CD4-positive, alpha-beta memory T cell (primary cell): ENCODE measurements around the gene DEDD2. TPM values are rescaled to one million over a fixed set of nuclear protein-coding genes. Genes with fewer than 3 reads are reported as not detected.
"Not testable (repeated sequence)": the region's sequence is repeated elsewhere in the genome, so short reads cannot be mapped to it uniquely, and the experiment has no call there.

ENCODE experiments used
- CTCF ChIA-PET: fragments of 350-600 bp; sonication (Branson Sonifier 250); formaldehyde crosslinking; loops from one replicate; lab custom pipeline; 2021; ENCODE audit warnings: inconsistent platforms; ENCODE audit not compliant: partially characterized antibody; lab: Charles Lee
- POLR2A ChIA-PET: fragments of 350-600 bp; sonication (Branson Sonifier 250); formaldehyde crosslinking; loops from one replicate; lab custom pipeline; 2021; ENCODE audit not compliant: partially characterized antibody; lab: Charles Lee
- DNase-seq, 5 donors: peaks; one replicate each; pipeline versions ENCODE4 v3.0.0 to v3.0.0-alpha.2; 2020 to 2022; ENCODE audit warnings: mixed read lengths in 1 of 5
- H3K27ac ChIP-seq: one replicate; pipeline ENCODE4 v1.7.0; 2013; ENCODE audit warnings: low read depth, low read length
- H3K27me3 ChIP-seq: 2 replicates; pipeline ENCODE4 v1.7.0; 2013; ENCODE audit warnings: mild to moderate bottlenecking, low read length, moderate library complexity; ENCODE audit not compliant: insufficient read depth
- H3K36me3 ChIP-seq: 2 replicates; pipeline ENCODE4 v1.7.0; 2013; ENCODE audit warnings: mild to moderate bottlenecking, low read length, moderate library complexity; ENCODE audit not compliant: insufficient read depth
- H3K4me1 ChIP-seq: 2 replicates; pipeline ENCODE4 v1.7.0; 2013; ENCODE audit warnings: mild to moderate bottlenecking, low read length, moderate library complexity; ENCODE audit not compliant: insufficient read depth
- H3K4me3 ChIP-seq, 2 donors: one replicate each; pipeline ENCODE4 v1.7.0; 2013; ENCODE audit warnings: low read length in 2 of 2, mild to moderate bottlenecking in 1 of 2
- H3K9me3 ChIP-seq, 2 donors: one replicate each; pipeline ENCODE4 v1.7.0; 2013; ENCODE audit warnings: low read length in 2 of 2, control low read depth in 1 of 2; ENCODE audit not compliant: control insufficient read depth in 1 of 2
- H3K27ac Mint-ChIP-seq, 7 donors: one replicate each; pipeline ENCODE4 v1.8.0; 2020 to 2021; ENCODE audit warnings: mixed read lengths in 7 of 7, mild to moderate bottlenecking in 6 of 7, inconsistent platforms in 3 of 7, moderate library complexity in 3 of 7
- H3K27me3 Mint-ChIP-seq, 2 donors: one replicate each; pipeline ENCODE4 v1.8.0; 2020 to 2021; ENCODE audit warnings: mixed read lengths in 2 of 2
- H3K36me3 Mint-ChIP-seq, 2 donors: one replicate each; pipeline ENCODE4 v1.8.0; 2020 to 2021; ENCODE audit warnings: mixed read lengths in 2 of 2, inconsistent platforms in 1 of 2, mild to moderate bottlenecking in 1 of 2
- H3K4me1 Mint-ChIP-seq, 4 donors: one replicate each; pipeline ENCODE4 v1.8.0; 2020 to 2021; ENCODE audit warnings: mixed read lengths in 4 of 4, mild to moderate bottlenecking in 1 of 4
- H3K4me3 Mint-ChIP-seq, 8 donors: one replicate each; pipeline ENCODE4 v1.8.0; 2020 to 2021; ENCODE audit warnings: mixed read lengths in 8 of 8, mild to moderate bottlenecking in 7 of 8, moderate library complexity in 6 of 8, inconsistent platforms in 3 of 8
- H3K9me3 Mint-ChIP-seq, 8 donors: one replicate each; pipeline ENCODE4 v1.8.0; 2020 to 2021; ENCODE audit warnings: mixed read lengths in 8 of 8, mild to moderate bottlenecking in 5 of 8, inconsistent platforms in 3 of 8, moderate library complexity in 1 of 8
- intact Hi-C: fragments of 100-400 bp; cut with micrococcal nuclease; formaldehyde crosslinking; loops from one replicate; pipeline ENCODE4 v1.15.1; 2023
- polyA plus RNA-seq, 2 donors: library from polyadenylated mRNA; unstranded; fragments of 300-500 nt; fragmentation: Illumina TruSeq; gene quantifications; one replicate each; pipeline ENCODE4 v1.2.3, GENCODE V29; 2021
- total RNA-seq, 2 experiments: library from RNA; stranded (reverse); gene quantifications; one replicate each; pipeline ENCODE4 v1.2.3, GENCODE V29; 2021

The DEDD2 gene, protein sequence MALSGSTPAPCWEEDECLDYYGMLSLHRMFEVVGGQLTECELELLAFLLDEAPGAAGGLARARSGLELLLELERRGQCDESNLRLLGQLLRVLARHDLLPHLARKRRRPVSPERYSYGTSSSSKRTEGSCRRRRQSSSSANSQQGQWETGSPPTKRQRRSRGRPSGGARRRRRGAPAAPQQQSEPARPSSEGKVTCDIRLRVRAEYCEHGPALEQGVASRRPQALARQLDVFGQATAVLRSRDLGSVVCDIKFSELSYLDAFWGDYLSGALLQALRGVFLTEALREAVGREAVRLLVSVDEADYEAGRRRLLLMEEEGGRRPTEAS
- total RNA-seq = 10 to 100 TPM; 68.4 to 71.5 TPM
- polyA plus RNA-seq = 100 to 1,000 TPM; 141 to 162 TPM

DNA sequence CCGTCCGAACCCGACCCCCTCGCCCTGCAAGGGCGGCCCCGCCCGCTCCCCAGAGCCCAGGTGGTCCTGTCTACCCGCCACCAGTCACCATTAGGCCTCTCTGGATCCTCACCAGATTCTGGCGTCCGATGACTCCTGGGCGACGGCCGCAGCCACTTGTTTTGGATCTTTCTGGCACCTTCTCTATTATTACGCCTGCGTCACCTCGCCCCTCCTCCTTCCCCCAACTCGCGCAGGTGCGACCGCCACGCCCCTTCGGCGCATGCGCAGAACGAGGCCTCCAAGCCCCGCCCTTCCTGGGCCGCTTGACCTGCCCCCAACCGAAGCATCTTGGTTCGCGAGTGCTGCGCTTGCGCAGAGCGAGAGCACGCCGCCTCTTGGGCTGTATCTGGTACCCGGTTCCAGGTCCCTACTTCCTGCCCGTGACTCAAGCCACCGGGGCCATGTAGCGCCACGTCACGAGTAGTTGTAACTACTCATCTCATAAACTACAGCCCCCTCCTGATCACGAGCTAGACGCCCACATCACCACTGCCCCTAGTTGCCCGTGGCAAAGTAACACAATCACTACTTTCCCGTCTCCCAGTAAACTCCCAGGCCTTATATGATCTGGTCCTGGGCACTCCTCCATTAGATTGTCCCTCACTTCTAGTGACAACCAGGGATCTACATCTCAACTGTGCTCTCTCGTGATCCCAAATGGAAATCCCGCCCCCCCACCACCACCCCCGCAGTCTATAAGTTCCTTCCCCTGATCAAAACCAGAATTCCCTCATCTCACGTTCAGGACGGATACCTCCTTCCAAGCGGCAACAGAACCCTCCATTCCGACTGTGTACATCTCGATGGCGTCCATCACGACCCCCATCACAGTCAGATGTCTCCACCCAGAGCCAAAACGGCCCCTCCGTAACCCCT is at the start of gene DEDD2:
Gene DEDD2, minus strand, starts transcription at position 158 of the 918 bp plus-strand sequence. CDS start 670 bp downstream, outside the sequence.
- Mint-ChIP-seq H3K27ac (peak within 1 kb of the TSS; percentile 92 to 100 (median 98)), H3K4me3 (peak within 1 kb of the TSS; percentile 90 to 98 (median 94)), H3K36me3 (peaks cover 27 to 48% of the 10 kb centered on the region in 2 donors), H3K4me1 (peaks cover 53 to 84% (median 72%) of the 10 kb centered on the region in 4 donors), H3K9me3 (peaks cover 0 to 6% (median 0%) of the 10 kb centered on the region in 8 donors), H3K27me3 (no peaks in the 10 kb centered on the region)
- intact Hi-C loops = loop anchor here (1.0 kb wide), 6 partner anchors 18 to 142 kb away; partner anchors contain the start of genes ERF and POU2F2
- Histone ChIP-seq H3K27ac (peak within 1 kb of the TSS; percentile 90), H3K36me3 (peaks cover 24% of the 10 kb centered on the region), H3K4me3 (peak within 1 kb of the TSS; percentile 96 to 97), H3K27me3 (no peaks in the 10 kb centered on the region), H3K4me1 (peaks cover 68% of the 10 kb centered on the region), H3K9me3 (no peaks in the 10 kb centered on the region)
- POLR2A ChIA-PET = interaction anchor here (0.7 to 9.7 kb wide), 13 partner anchors 9 to 96 kb away, joined by 3 to 149 read pairs (median 6); partner anchors contain the start of gene GSK3A
- peak; percentile 99 to 100 (median 100) for DNase-seq
- CTCF ChIA-PET = interaction anchor here (0.7 to 2.6 kb wide), 4 partner anchors 14 to 85 kb away, joined by 3 to 17 read pairs (median 3); no protein-coding TSS in a partner anchor

GRCh38 chr19:42266928-42267603 is 49.6 kb upstream of the DEDD2 start:
- Mint-ChIP-seq H3K4me3 (peak overlapping the region in 2 of 8 donors; percentile 15 to 52), H3K4me1 (peaks cover 0 to 29% (median 26%) of the 10 kb centered on the region in 4 donors)
- H3K4me1 ChIP-seq = peaks cover 33% of the 10 kb centered on the region
- intact Hi-C loops = loop anchor here (5.0 kb wide), 1 partner anchor 155 kb away; no protein-coding TSS in a partner anchor
- not testable (repeated sequence) for H3K36me3 ChIP-seq, H3K9me3 ChIP-seq, H3K36me3 Mint-ChIP-seq, H3K9me3 Mint-ChIP-seq, H3K27ac Mint-ChIP-seq, H3K27me3 Mint-ChIP-seq, H3K4me3 ChIP-seq, H3K27me3 ChIP-seq
- peak overlapping the region; percentile 99 for H3K27ac ChIP-seq
- DNase-seq = peak in 1 of 5 donors; percentile 30
- ChIA-PET CTCF (interaction anchor here (0.6 to 0.8 kb wide), 2 partner anchors 12 to 29 kb away, joined by 3 read pairs; no protein-coding TSS in a partner anchor), POLR2A (interaction anchor here (0.9 to 8.1 kb wide), 4 partner anchors 11 to 24 kb away, joined by 3 to 131 read pairs (median 40); partner anchors contain the start of genes ERF and GSK3A)

DNA sequence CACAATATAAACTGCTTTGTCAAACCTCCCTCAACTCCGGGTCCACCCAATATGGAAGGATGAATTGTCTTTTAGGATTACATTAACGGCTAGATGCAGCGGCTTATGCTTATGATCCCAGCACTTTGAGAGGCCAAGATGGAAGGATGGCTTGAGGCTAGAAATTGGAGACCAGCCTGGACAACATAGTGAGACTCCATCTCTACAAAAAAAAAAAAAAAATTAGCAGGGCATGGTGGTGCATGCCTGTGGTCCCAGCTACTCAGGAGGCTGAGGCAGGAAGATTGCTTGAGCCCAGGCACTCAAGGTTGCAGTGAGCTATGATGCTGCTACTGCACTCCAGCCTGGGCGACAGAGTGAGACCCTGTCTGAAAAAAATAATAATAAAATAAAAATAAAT is 48.6 kb upstream of the DEDD2 start:
- H3K27me3 ChIP-seq, H3K27ac ChIP-seq, H3K9me3 Mint-ChIP-seq, H3K36me3 ChIP-seq, DNase-seq, H3K36me3 Mint-ChIP-seq, CTCF ChIA-PET, H3K9me3 ChIP-seq, H3K4me3 ChIP-seq, H3K27me3 Mint-ChIP-seq, H3K4me3 Mint-ChIP-seq: not testable (repeated sequence)
- Mint-ChIP-seq H3K4me1 (peaks cover 0 to 25% (median 19%) of the 10 kb centered on the region in 4 donors), H3K27ac (peak overlapping the region in 1 of 7 donors; percentile 8)
- intact Hi-C loops = loop anchor here (5.0 kb wide), 1 partner anchor 156 kb away; no protein-coding TSS in a partner anchor
- peaks cover 25% of the 10 kb centered on the region for H3K4me1 ChIP-seq
- POLR2A ChIA-PET = interaction anchor here (1.0 to 8.1 kb wide), 3 partner anchors 10 to 23 kb away, joined by 3 to 131 read pairs (median 73); partner anchors contain the start of gene GSK3A

DNA sequence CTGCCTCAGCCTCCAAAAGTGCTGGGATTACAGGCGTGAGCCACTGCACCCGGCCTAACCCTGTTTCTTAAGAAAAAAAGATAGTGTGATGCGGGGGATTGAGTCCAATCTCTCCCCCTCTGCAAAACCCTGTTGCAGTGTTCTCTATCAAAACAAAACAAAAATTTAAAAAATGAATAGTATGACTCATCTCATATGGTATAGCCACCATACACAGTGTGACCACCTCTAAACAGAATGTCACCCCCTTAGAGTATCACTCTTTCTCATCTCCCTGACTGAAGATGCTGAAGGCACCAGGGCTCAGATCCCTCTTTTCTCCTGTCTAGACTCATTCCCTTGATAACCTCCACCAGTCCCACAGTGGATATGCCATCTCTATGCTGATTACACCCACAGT is 44.3 kb upstream of the DEDD2 start:
- Mint-ChIP-seq H3K36me3 (no peaks in the 10 kb centered on the region), H3K4me1 (peaks cover 0 to 4% (median 1%) of the 10 kb centered on the region in 4 donors), H3K4me3 (no peak overlapping the region), H3K27ac (peak overlapping the region in 1 of 7 donors; percentile 59), H3K9me3 (no peaks in the 10 kb centered on the region), H3K27me3 (no peaks in the 10 kb centered on the region)
- Histone ChIP-seq H3K9me3 (no peaks in the 10 kb centered on the region), H3K27ac (no peak overlapping the region), H3K27me3 (no peaks in the 10 kb centered on the region), H3K4me1 (no peaks in the 10 kb centered on the region), H3K36me3 (no peaks in the 10 kb centered on the region), H3K4me3 (no peak overlapping the region)
- CTCF ChIA-PET = interaction anchor here (2.0 kb wide), 1 partner anchor 18 kb away, joined by 7 read pairs; no protein-coding TSS in a partner anchor
- no peak for DNase-seq
- POLR2A ChIA-PET = no interaction called here
- intact Hi-C loops = no loop called here

DNA sequence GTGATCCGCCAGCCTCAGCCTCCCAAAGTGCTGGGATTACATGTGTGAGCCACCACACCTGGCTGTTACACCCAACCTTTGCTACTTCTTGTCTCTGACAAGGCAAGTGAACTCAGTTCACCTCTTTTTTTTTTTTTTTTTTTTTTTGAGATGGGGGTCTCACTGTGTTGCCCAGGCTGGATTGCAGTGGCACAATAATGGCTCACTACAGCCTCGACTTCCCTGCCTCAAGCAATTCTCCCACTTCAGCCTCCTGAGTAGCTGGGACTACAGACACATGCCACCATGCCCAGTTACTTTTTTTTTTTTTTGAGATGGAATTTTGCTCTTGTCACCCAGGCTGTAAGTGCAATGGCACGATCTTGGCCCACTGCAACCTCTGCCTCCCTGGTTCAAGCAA is 40.4 kb upstream of the DEDD2 start:
- H3K27me3 ChIP-seq, H3K4me3 ChIP-seq, H3K9me3 ChIP-seq, H3K36me3 Mint-ChIP-seq, H3K36me3 ChIP-seq, H3K27me3 Mint-ChIP-seq, H3K4me3 Mint-ChIP-seq, H3K27ac ChIP-seq, intact Hi-C loops, H3K9me3 Mint-ChIP-seq, DNase-seq: not testable (repeated sequence)
- Mint-ChIP-seq H3K27ac (peak overlapping the region in 2 of 7 donors; percentile 35 to 56), H3K4me1 (peaks cover 4 to 17% (median 11%) of the 10 kb centered on the region in 4 donors)
- POLR2A ChIA-PET = interaction anchor here (1.3 to 1.7 kb wide), 2 partner anchors 17 to 28 kb away, joined by 3 to 4 read pairs; no protein-coding TSS in a partner anchor
- peaks cover 13% of the 10 kb centered on the region for H3K4me1 ChIP-seq
- CTCF ChIA-PET = interaction anchor here (0.7 to 1.6 kb wide), 2 partner anchors 22 to 1514 kb away, joined by 3 to 8 read pairs; no protein-coding TSS in a partner anchor
